SK-N-SH (cell line): ENCODE measurements around the gene PPP1R9B.

Experiments used
- EZH2phosphoT487 ChIP-seq: fragments of 200-600 bp; sonication (generic); IDR thresholded peaks from 2 replicates; pipeline ENCODE4 v1.6.1; 2017; ENCODE audit warnings: low read depth, mixed run types, mild to moderate bottlenecking, antibody characterized with exemption, moderate library complexity, borderline replicate concordance
- POLR2AphosphoS5 ChIP-seq: IDR thresholded peaks from 2 replicates; pipeline ENCODE4 v1.6.1; 2012; ENCODE audit warnings: low read depth, low read length
- RFX5 ChIP-seq: IDR thresholded peaks from 2 replicates; pipeline ENCODE4 v1.6.1; 2012; ENCODE audit warnings: mild to moderate bottlenecking, improper control_type of control experiment, low read length
- SMC3 ChIP-seq: IDR thresholded peaks from 2 replicates; pipeline ENCODE4 v1.6.1; 2012; ENCODE audit warnings: low read depth, low read length, improper control_type of control experiment
- TF ChIP-seq, protein P1 (sequence below): fragments of 200-600 bp; sonication (generic); IDR thresholded peaks from 2 replicates; pipeline ENCODE4 v1.6.1; 2017; ENCODE audit warnings: antibody characterized with exemption, mild to moderate bottlenecking, moderate library complexity
- TF ChIP-seq, protein P2 (sequence below): IDR thresholded peaks from 2 replicates; pipeline ENCODE4 v1.4.0; 2012; ENCODE audit warnings: low read depth, borderline replicate concordance
- TF ChIP-seq, protein P3 (sequence below): IDR thresholded peaks from 2 replicates; pipeline ENCODE4; 2012
- TF ChIP-seq, protein P4 (sequence below): IDR thresholded peaks from 2 replicates; pipeline ENCODE4 v1.4.0; 2012; ENCODE audit warnings: low read depth, borderline replicate concordance
- TF ChIP-seq, protein P5 (sequence below): fragments of 150-350 bp; IDR thresholded peaks from 2 replicates; pipeline ENCODE4 v1.6.1; 2016; ENCODE audit warnings: mild to moderate bottlenecking, low read depth, low read length
- TF ChIP-seq, protein P6 (sequence below): IDR thresholded peaks from 2 replicates; pipeline ENCODE4 v1.6.1; 2012; ENCODE audit warnings: mild to moderate bottlenecking, low read depth, low read length, moderate library complexity

DNA sequence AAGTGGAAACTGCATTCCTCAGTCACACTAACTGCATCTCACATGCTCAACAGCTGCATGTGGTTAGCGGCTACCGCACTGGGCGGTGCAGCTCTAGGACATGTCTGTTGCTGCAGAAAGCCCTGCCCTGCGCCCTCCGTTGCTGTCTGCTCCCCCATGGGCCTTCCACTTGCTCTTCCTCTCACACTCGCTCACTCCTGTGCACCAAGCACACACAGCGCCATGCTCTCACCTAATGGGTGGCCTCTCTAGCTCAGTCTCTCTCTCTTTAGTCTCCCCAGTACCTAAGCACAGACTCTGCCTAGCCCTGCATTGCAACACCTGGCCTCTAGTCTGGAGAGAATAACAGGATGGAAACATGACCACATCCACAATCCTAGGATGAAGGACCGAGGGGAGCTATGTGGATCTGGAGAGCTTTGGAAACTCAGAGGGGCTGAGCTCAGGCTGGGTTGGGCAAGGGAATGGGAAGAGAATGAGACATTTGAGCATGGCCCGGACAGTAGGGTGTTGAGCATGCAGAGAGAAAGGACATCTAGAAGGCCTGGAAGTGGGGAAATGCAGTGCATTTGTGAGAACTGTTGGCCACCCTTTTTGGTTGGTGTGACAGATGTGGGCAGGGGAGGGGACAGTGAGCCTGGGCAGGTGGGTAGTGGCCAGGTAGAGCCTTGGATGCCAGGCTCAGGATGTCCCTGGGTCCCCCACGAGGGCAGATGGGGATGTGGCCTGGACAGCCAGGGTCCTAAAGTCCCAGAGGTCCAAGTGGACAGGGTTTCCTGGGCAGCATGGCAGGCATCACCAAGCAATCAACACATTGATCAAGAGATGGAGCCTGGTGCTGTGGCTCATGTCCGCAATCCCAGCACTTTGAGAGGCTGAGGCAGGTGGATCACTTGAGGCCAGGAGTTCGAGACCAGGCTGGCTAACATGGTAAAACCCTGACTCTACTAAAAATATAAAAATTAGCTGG lies 31.4 kb upstream of the PPP1R9B start:
- TF ChIP-seq, protein P1, sequence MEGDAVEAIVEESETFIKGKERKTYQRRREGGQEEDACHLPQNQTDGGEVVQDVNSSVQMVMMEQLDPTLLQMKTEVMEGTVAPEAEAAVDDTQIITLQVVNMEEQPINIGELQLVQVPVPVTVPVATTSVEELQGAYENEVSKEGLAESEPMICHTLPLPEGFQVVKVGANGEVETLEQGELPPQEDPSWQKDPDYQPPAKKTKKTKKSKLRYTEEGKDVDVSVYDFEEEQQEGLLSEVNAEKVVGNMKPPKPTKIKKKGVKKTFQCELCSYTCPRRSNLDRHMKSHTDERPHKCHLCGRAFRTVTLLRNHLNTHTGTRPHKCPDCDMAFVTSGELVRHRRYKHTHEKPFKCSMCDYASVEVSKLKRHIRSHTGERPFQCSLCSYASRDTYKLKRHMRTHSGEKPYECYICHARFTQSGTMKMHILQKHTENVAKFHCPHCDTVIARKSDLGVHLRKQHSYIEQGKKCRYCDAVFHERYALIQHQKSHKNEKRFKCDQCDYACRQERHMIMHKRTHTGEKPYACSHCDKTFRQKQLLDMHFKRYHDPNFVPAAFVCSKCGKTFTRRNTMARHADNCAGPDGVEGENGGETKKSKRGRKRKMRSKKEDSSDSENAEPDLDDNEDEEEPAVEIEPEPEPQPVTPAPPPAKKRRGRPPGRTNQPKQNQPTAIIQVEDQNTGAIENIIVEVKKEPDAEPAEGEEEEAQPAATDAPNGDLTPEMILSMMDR = no peak; the same call in 1 of the 2 replicates
- TF ChIP-seq, protein P2, sequence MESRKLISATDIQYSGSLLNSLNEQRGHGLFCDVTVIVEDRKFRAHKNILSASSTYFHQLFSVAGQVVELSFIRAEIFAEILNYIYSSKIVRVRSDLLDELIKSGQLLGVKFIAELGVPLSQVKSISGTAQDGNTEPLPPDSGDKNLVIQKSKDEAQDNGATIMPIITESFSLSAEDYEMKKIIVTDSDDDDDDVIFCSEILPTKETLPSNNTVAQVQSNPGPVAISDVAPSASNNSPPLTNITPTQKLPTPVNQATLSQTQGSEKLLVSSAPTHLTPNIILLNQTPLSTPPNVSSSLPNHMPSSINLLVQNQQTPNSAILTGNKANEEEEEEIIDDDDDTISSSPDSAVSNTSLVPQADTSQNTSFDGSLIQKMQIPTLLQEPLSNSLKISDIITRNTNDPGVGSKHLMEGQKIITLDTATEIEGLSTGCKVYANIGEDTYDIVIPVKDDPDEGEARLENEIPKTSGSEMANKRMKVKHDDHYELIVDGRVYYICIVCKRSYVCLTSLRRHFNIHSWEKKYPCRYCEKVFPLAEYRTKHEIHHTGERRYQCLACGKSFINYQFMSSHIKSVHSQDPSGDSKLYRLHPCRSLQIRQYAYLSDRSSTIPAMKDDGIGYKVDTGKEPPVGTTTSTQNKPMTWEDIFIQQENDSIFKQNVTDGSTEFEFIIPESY = no peak
- TF ChIP-seq, protein P3, sequence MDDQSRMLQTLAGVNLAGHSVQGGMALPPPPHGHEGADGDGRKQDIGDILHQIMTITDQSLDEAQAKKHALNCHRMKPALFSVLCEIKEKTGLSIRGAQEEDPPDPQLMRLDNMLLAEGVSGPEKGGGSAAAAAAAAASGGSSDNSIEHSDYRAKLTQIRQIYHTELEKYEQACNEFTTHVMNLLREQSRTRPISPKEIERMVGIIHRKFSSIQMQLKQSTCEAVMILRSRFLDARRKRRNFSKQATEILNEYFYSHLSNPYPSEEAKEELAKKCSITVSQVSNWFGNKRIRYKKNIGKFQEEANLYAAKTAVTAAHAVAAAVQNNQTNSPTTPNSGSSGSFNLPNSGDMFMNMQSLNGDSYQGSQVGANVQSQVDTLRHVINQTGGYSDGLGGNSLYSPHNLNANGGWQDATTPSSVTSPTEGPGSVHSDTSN = no peak; the same call in none of the 2 replicates
- TF ChIP-seq POLR2AphosphoS5 = peak; percentile 41; the same call in 1 of the 2 replicates
- TF ChIP-seq, protein P4, sequence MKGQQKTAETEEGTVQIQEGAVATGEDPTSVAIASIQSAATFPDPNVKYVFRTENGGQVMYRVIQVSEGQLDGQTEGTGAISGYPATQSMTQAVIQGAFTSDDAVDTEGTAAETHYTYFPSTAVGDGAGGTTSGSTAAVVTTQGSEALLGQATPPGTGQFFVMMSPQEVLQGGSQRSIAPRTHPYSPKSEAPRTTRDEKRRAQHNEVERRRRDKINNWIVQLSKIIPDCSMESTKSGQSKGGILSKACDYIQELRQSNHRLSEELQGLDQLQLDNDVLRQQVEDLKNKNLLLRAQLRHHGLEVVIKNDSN = no peak
- no peak for TF ChIP-seq SMC3
- no peak for TF ChIP-seq EZH2phosphoT487
- TF ChIP-seq, protein P5, sequence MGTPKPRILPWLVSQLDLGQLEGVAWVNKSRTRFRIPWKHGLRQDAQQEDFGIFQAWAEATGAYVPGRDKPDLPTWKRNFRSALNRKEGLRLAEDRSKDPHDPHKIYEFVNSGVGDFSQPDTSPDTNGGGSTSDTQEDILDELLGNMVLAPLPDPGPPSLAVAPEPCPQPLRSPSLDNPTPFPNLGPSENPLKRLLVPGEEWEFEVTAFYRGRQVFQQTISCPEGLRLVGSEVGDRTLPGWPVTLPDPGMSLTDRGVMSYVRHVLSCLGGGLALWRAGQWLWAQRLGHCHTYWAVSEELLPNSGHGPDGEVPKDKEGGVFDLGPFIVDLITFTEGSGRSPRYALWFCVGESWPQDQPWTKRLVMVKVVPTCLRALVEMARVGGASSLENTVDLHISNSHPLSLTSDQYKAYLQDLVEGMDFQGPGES = no peak
- no peak for TF ChIP-seq RFX5
- TF ChIP-seq, protein P6, sequence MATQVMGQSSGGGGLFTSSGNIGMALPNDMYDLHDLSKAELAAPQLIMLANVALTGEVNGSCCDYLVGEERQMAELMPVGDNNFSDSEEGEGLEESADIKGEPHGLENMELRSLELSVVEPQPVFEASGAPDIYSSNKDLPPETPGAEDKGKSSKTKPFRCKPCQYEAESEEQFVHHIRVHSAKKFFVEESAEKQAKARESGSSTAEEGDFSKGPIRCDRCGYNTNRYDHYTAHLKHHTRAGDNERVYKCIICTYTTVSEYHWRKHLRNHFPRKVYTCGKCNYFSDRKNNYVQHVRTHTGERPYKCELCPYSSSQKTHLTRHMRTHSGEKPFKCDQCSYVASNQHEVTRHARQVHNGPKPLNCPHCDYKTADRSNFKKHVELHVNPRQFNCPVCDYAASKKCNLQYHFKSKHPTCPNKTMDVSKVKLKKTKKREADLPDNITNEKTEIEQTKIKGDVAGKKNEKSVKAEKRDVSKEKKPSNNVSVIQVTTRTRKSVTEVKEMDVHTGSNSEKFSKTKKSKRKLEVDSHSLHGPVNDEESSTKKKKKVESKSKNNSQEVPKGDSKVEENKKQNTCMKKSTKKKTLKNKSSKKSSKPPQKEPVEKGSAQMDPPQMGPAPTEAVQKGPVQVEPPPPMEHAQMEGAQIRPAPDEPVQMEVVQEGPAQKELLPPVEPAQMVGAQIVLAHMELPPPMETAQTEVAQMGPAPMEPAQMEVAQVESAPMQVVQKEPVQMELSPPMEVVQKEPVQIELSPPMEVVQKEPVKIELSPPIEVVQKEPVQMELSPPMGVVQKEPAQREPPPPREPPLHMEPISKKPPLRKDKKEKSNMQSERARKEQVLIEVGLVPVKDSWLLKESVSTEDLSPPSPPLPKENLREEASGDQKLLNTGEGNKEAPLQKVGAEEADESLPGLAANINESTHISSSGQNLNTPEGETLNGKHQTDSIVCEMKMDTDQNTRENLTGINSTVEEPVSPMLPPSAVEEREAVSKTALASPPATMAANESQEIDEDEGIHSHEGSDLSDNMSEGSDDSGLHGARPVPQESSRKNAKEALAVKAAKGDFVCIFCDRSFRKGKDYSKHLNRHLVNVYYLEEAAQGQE = no peak
